Right lobe of liver (tissue), 6 donors: Measurements from ENCODE around the gene TMEM244. TPM values are rescaled to one million over a fixed set of nuclear protein-coding genes. Genes with fewer than 3 reads are reported as not detected.

Experiments used
- ATAC-seq, 4 donors: fragments of 200-7000 bp; cut with Tn5 transposase; one replicate each; pipeline ENCODE4 v1.9.1; 2020; ENCODE audit warnings: mild to moderate bottlenecking in 4 of 4, moderate library complexity in 4 of 4
- DNase-seq, 3 donors: peaks; one replicate each; pipeline ENCODE4 v3.0.0-alpha.2; 2020
- H3K27ac ChIP-seq, 3 donors: fragments of 200-600 bp; one replicate each; pipeline ENCODE4 v1.8.0; 2022
- H3K27me3 ChIP-seq, 2 donors: fragments of 200-600 bp; one replicate each; pipeline ENCODE4 v1.8.0; 2022
- H3K36me3 ChIP-seq, 4 donors: fragments of 200-600 bp; sonication (generic) in 1 of 4; one replicate each; pipeline versions ENCODE4 v1.5.1 to v1.8.0; 2017 to 2022; ENCODE audit warnings: control low read depth in 1 of 4
- H3K4me1 ChIP-seq, 4 donors: fragments of 200-600 bp; sonication (generic) in 1 of 4; one replicate each; pipeline versions ENCODE4 v1.5.1 to v1.8.0; 2017 to 2022; ENCODE audit warnings: control low read depth in 1 of 4
- H3K4me3 ChIP-seq, 3 donors: fragments of 200-600 bp; one replicate each; pipeline ENCODE4 v1.8.0; 2022
- H3K9me3 ChIP-seq, 4 donors: fragments of 200-600 bp; sonication (generic) in 1 of 4; one replicate each; pipeline versions ENCODE4 v1.5.1 to v1.8.0; 2017 to 2022; ENCODE audit warnings: control low read depth in 1 of 4
- POLR2A ChIP-seq: fragments of 450-650 bp; IDR thresholded peaks from one replicate; pipeline ENCODE4 v1.6.1; 2017; ENCODE audit warnings: antibody characterized with exemption, mild to moderate bottlenecking
- WGBS: methylation state at CpG from one replicate; pipeline ENCODE4 v1.1.6; 2018; ENCODE audit warnings: low coverage, low lambda C conversion rate; ENCODE audit not compliant: insufficient coverage; ENCODE audit errors: missing lambda C conversion rate; 5-methylcytosine and 5-hydroxymethylcytosine counted together
- intact Hi-C, 2 donors: fragments of 100-400 bp; cut with DNase I; formaldehyde crosslinking; loops; one replicate each; pipeline versions ENCODE4 v1.11.2 to v1.14.1; 2022
- small RNA-seq, 2 experiments: library from RNA; depleted of rRNA; stranded (forward); fragments of <200 nt; gene quantifications; one replicate each; pipeline ENCODE3, GENCODE V24; 2016
- total RNA-seq, 6 experiments: library from RNA; depleted of rRNA in 2 of 6; stranded (reverse); fragments of >200 nt in 2 of 6; fragmentation: NEBNext Ultra II Directional in 3 of 6; extraction: Animal tissue kit (Norgen Biotek cat#: 25700) in 3 of 6; gene quantifications; one replicate each; pipeline versions ENCODE4 v1.1.0 to v1.2.4, GENCODE V29; 2016 to 2023
- TF ChIP-seq, protein P1 (sequence below), 4 donors: fragments of 200-600 bp in 3 of 4; fragments of 450-650 bp in 1 of 4; IDR thresholded peaks; one replicate each; pipeline versions ENCODE4 v1.5.1 to v1.8.0; 2016 to 2022; ENCODE audit warnings: antibody characterized with exemption in 4 of 4, mild to moderate bottlenecking in 2 of 4
- donor health status: DM: no; HTN: yes; CAD: no.
- donor health status: DM: no; HTN: no; CAD: no.
- donor health status: DM: no; HTN: no; CAD: no.
- donor health status: DM: no; HTN: yes; CAD: no.
- donor health status: DM: no; HTN: yes; CAD: no.

The TMEM244 gene
- total RNA-seq, 6 experiments from 2014 or later, result not detected

DNA sequence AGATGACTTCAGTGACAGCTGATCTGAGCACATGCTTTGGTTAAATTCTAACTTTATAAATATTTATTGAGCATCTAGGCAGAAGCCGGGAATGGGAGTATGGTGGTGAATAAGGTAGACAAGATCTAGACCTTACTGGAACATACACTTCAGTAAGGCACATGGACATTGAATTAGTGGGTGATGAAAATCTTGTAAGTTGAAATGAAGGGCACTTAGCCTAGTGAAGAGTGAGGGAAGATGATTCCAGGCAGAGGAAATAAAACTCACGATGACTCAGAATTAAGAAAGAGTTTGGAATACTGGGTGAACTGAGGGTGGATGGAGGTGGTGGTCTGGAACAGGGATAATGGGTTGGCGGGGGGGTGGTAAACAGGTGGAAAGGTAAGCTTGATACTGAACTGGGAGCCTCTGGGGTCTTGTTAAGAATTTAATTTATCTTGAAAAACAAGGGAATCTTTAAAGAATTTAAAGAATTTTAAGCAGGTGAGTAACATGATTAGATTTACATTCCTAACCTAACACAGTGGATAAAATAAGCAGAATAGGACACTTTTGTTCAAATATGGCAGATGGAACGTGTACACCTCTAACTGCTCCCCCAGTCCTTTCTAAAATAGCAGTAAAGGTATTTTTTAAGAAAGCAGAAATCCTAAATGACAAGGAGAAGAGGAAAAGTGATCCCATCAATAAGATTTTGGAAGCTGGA, 75.9 kb downstream of the TMEM244 start:
- no peak for ATAC-seq

More for the DNA sequence above, 75.9 kb downstream of the TMEM244 start:
- Histone ChIP-seq H3K4me1 (no peaks in the 10 kb centered on the region), H3K4me3 (no peak overlapping the region), H3K27me3 (no peaks in the 10 kb centered on the region), H3K27ac (no peak overlapping the region), H3K36me3 (peaks cover 0 to 4% (median 0%) of the 10 kb centered on the region in 4 donors), H3K9me3 (no peaks in the 10 kb centered on the region)
- DNase-seq, result no peak
- 79% methylated on average over 4 of the region's 4 CpGs for whole genome bisulfite sequencing
- intact Hi-C loops, result no loop called here
- no peak for TF ChIP-seq POLR2A
- TF ChIP-seq, protein P1, sequence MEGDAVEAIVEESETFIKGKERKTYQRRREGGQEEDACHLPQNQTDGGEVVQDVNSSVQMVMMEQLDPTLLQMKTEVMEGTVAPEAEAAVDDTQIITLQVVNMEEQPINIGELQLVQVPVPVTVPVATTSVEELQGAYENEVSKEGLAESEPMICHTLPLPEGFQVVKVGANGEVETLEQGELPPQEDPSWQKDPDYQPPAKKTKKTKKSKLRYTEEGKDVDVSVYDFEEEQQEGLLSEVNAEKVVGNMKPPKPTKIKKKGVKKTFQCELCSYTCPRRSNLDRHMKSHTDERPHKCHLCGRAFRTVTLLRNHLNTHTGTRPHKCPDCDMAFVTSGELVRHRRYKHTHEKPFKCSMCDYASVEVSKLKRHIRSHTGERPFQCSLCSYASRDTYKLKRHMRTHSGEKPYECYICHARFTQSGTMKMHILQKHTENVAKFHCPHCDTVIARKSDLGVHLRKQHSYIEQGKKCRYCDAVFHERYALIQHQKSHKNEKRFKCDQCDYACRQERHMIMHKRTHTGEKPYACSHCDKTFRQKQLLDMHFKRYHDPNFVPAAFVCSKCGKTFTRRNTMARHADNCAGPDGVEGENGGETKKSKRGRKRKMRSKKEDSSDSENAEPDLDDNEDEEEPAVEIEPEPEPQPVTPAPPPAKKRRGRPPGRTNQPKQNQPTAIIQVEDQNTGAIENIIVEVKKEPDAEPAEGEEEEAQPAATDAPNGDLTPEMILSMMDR (IDR thresholded peaks at IDR 0.05), result no peak

Small RNAs within 50 kb of the gene (small RNA-seq; reads per million reads assigned to genes)
- gene AL451046.2, result 0 reads per million in 2 experiments

Other genes with a start within 250 kb of the TMEM244 start
- gene ARHGAP18, start 151.1 kb downstream of the TMEM244 start, total RNA-seq, result 1 to 10 TPM; 2.2 to 8.0 (median 2.9) TPM
- gene L3MBTL3, start 157.3 kb upstream of the TMEM244 start, total RNA-seq, result 10 to 100 TPM in 1 of 6 experiments, 1 to 10 TPM in 5; 3.0 to 13.2 (median 7.2) TPM